GM10266 (cell line): ENCODE measurements around the gene SIGLEC6.

Experiments
- DNase-seq: peaks from one replicate; pipeline ENCODE4 v3.0.0; 2012; ENCODE audit errors: extremely low spot score
- TF ChIP-seq, protein P1 (sequence below): IDR thresholded peaks from 2 replicates; pipeline ENCODE4 v1.5.1; 2012; ENCODE audit warnings: mild to moderate bottlenecking, low read depth; ENCODE audit not compliant: control insufficient read depth, insufficient read depth; ENCODE audit errors: missing control alignments

SIGLEC6 gene

DNA sequence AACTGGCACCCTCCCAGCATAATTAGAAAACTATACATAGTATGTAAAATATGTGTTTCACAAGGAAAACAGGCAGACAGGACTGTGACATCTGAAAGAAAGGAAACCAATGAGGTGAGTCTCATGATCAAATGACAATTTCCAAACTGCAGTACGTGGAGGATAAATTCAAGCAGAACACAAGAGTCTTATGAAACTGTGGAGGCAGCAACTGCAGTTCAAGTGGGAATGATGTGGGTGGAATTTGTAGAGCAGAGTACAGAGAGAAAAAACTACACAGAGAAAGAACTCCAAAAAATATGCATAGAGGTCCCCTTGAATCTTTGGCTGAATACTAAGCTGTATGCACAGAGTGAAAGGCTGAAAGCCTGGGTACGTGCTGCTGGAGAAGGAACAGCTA lies 9.7 kb downstream of the SIGLEC6 start:
- TF ChIP-seq, protein P1, sequence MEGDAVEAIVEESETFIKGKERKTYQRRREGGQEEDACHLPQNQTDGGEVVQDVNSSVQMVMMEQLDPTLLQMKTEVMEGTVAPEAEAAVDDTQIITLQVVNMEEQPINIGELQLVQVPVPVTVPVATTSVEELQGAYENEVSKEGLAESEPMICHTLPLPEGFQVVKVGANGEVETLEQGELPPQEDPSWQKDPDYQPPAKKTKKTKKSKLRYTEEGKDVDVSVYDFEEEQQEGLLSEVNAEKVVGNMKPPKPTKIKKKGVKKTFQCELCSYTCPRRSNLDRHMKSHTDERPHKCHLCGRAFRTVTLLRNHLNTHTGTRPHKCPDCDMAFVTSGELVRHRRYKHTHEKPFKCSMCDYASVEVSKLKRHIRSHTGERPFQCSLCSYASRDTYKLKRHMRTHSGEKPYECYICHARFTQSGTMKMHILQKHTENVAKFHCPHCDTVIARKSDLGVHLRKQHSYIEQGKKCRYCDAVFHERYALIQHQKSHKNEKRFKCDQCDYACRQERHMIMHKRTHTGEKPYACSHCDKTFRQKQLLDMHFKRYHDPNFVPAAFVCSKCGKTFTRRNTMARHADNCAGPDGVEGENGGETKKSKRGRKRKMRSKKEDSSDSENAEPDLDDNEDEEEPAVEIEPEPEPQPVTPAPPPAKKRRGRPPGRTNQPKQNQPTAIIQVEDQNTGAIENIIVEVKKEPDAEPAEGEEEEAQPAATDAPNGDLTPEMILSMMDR, result no peak
- DNase-seq, result no peak

DNA sequence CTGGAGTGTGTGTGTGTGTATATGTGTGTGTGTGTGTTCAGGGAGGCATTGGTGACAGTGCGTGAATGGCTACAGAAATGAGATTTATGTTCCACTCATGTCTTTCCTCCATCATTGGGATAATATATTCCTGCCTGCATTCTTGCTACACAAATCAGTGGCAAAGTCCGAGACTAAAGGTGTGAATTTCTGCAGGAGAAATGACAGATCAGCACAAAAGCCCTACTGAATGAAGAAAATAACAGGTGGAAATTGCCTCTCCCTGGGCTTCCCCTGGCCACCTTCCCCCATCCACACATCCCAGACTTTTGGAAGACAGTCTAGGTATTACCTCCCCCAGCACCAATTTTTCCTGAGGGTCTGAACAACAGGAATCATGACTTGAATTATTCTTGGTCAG lies 10.1 kb downstream of the SIGLEC6 start:
- TF ChIP-seq, protein P1, result no peak
- no peak for DNase-seq

DNA sequence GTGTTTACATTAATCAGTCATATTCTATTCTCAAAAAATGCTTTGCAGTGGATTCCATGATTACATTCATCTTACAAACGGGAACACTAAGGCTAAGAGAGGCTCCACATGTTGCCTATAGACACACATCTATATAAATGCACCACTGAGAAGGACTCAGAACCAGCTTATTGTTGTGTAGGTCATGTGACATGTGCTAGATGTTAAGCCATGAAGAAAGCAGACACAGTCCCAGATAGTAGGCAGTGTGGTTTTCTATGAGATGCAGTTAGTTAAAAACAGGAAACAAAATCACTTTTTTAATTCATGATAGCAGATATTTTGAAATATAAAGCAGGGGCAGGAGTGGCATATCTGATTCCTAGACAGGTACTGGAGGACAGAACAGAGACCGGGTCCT lies 10.7 kb downstream of the SIGLEC6 start:
- DNase-seq, result no peak
- TF ChIP-seq, protein P1, result no peak

DNA sequence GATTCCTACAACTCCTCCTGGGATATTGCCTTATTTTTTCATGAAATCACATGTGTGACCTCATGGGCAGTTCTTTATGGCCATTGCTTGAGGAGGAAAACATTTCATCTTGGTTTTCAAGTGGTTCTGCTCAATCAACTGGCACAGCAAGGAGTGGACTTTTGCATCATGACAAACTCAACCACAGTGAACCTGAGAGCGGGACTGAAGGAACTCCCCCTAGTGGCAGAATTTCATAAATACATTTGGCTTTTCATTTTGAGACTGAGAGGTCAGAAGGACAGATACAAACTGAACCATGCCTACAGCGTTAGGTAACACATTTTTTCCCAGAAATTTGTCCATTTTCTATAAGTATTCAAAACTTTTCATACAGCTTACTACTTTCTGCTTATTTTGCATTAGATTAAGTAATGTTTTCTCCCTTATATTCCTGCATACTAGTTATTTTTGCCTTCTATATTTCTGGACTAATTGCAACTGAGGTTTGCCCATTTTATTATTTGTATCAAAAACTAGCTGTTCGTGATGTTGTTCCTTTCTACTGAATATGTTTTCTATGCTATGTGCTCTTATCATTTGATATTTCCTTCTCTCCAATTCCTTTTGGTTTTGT lies 16.5 kb downstream of the SIGLEC6 start:
- peak; percentile 64 for DNase-seq
- TF ChIP-seq, protein P1, result peak; percentile 78

DNA sequence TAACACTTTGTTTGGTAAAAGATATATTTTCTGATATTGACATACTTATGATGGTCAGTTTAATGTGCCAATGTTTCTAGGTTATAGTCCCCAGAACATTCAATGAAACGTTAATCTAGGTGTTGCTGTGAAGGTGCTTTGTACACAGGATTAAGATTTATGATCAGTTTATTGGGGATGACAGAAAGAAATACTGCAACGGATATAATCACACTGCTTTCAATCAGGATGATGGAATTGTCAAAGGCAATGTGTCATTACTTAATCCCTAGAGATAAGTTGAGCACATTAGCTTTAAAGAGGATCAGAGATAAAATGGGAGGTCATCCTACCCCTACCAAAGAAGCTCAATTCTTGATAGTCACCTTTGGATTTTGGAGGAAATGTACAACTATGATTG lies 17.5 kb downstream of the SIGLEC6 start:
- TF ChIP-seq, protein P1, result no peak
- no peak for DNase-seq

DNA sequence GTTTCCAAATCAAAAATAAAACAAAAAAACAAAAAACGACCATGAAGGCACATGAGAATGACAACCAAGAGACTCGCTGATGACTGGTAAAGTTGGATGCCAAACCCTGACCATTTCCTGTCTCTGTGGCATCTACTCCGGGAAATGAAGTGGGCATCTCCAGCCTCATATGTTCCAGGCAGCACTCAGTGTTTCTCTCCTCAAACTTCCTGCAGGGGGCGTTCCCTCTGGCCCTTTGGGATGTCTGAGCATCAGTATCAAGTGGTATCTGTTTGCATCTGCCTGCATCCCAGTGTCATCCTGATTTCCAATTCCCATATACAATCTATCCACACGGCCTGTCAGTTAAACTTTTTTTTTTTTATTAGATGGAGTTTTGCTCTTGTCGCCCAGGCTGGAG lies 20.1 kb downstream of the SIGLEC6 start:
- DNase-seq, result no peak
- TF ChIP-seq, protein P1, result peak; percentile 33

DNA sequence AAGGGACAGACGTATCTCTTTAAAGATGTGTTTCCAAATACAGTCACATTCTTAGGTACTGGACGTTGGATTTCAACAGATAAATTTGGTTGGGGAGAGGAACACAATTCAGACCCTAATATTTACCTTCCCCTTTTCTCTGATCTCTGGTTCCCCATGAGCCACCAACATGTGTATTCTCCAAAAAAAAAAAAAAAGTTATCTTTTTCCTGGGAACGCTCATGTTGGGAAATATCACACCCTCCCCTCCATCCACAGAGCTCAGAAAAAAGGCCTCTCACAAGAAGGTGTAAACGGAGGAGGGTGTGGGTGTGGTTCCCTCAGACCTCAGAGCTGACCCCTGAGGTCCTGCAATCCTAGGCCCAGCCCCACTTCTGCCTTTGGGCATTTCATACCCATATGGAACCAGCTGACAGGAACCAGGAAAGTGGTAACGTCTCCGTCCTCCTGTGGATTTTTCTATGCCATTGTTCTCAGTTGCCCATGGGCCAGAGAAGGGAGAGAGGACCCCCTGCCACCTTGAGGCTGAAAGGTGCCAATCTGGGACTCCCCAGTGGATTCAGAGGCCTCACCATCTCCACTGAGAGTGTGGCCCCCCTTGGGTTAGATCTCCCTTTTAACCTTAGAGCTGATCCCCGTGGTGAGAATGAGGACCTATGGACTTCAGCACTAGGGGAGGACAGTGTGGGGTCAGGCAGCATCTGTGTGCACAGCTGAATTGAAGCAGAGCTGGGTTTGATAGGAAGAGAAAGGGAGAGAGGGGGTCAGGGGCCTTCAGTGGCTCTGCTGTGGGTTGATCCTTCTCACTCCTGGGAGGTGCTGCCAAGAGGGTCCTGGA lies 21.4 kb downstream of the SIGLEC6 start:
- TF ChIP-seq, protein P1, result no peak
- DNase-seq, result no peak
